Ovary (tissue), 3 donors: ENCODE measurements around the gene FAM120B.

Source experiments
- CTCF ChIP-seq, 3 donors: fragments of 450-650 bp in 2 of 3; fragments of 200-600 bp in 1 of 3; IDR thresholded peaks; one replicate each; pipeline versions ENCODE4 v1.5.1 to v1.8.0; 2016 to 2022; ENCODE audit warnings: antibody characterized with exemption in 3 of 3, mild to moderate bottlenecking in 1 of 3
- POLR2A ChIP-seq: fragments of 450-650 bp; IDR thresholded peaks from one replicate; pipeline ENCODE4 v1.6.1; 2017; ENCODE audit warnings: antibody characterized with exemption, mild to moderate bottlenecking, moderate library complexity
- donor health status: DM: no; HTN: no; CAD: no.

GRCh38 chr6:170444056-170444591, 137.6 kb downstream of the FAM120B start:
- TF ChIP-seq CTCF (IDR thresholded peaks at IDR 0.05) = no peak
- no peak for TF ChIP-seq POLR2A
